Measurements from ENCODE around the gene HOATZ.

HOATZ gene

DNA sequence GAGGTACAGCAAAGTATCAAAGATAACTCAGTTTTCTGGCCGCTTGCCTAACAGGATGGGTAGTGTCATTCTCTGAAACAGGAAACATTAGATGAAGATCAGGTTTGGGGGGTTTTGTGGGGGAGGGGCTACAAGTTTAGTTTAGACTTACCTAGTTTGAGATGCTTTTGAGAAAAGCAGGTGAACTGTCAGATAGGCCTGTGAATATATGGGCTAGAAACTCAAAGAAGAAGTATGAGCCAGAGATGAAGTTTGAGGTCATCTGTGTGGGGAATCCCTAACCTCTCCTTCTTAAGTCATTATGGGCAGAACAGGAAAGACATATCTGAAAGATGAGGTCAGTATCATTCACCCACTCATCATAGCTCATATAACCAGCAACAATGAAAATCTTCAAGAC lies 11.9 kb downstream of the HOATZ start:
- TF ChIP-seq, protein P1, sequence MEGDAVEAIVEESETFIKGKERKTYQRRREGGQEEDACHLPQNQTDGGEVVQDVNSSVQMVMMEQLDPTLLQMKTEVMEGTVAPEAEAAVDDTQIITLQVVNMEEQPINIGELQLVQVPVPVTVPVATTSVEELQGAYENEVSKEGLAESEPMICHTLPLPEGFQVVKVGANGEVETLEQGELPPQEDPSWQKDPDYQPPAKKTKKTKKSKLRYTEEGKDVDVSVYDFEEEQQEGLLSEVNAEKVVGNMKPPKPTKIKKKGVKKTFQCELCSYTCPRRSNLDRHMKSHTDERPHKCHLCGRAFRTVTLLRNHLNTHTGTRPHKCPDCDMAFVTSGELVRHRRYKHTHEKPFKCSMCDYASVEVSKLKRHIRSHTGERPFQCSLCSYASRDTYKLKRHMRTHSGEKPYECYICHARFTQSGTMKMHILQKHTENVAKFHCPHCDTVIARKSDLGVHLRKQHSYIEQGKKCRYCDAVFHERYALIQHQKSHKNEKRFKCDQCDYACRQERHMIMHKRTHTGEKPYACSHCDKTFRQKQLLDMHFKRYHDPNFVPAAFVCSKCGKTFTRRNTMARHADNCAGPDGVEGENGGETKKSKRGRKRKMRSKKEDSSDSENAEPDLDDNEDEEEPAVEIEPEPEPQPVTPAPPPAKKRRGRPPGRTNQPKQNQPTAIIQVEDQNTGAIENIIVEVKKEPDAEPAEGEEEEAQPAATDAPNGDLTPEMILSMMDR (IDR thresholded peaks at IDR 0.05; ENCODE audit: control insufficient read depth, extremely low read depth, insufficient read depth): no peak
- DNase-seq (ENCODE audit: low read depth): no peak
- no peak overlapping the region for H3K4me3 ChIP-seq (ENCODE audit: low read depth, low read length)

DNA sequence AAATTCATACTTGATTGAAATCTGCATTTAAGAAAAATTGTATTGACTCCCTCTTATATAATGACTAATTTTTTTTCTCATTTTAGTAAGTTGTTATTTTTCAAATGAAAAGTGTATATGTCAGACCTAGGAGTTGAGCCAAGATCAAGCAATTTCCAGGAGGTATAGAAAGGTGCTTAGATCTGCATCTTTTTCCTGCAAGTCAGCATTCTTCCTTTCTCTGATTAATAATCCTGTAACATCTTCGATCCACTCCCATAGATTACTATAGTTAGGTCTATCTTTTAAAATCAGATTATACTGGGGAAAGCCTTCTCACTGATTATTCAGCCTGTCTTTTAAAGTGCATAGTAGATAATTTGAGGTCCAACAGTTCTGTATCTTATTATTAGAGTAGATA lies 12.7 kb downstream of the HOATZ start:
- TF ChIP-seq, protein P1 (IDR thresholded peaks at IDR 0.05; ENCODE audit: control insufficient read depth, extremely low read depth, insufficient read depth): no peak
- H3K4me3 ChIP-seq (ENCODE audit: low read depth, low read length): no peak overlapping the region
- DNase-seq (ENCODE audit: low read depth): no peak

DNA sequence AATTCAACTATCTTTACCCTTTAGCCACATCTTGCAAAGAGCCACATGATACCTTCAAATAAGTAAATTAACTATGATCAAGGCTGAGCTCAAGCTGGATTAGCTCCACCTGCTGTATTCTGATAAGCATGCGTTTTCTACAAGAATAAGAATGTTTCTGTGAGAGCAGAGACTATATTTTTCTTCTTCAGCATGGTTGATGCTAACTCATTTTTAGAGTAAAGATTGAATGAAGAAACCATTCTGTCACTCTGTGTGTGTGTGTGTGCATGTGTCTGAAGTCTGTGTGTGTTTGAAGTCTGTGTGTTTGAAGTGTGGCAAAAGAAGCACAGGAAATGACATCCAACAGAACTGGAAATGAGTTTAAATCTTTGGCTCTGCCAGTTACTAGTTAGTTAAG lies 14.0 kb downstream of the HOATZ start:
- DNase-seq (ENCODE audit: low read depth): no peak
- TF ChIP-seq, protein P1 (IDR thresholded peaks at IDR 0.05; ENCODE audit: control insufficient read depth, extremely low read depth, insufficient read depth): peak; percentile 42

DNA sequence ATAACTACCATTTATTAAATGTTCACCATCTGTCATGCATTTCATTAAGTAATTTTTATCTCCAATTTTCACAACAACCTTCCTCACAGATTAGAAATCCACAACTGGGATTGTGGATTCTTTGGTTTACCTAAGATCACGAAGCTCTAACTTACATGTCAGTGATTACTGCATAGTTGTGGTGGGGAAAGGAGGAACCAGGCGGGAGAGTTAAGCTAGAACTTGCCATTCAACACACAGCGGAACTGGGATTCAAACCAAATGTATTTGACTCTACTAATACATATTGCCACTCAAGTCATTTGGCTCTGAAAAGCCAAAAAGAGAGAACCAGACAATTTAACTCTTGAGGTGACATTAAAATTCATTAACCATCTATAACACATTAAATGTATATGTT lies 15.5 kb downstream of the HOATZ start:
- DNase-seq (ENCODE audit: low read depth): no peak
- TF ChIP-seq, protein P1 (IDR thresholded peaks at IDR 0.05; ENCODE audit: control insufficient read depth, extremely low read depth, insufficient read depth): no peak

More for the DNA sequence above, 14.0 kb downstream of the HOATZ start:
- H3K4me3 ChIP-seq (ENCODE audit: low read depth, low read length): no peak overlapping the region

DNA sequence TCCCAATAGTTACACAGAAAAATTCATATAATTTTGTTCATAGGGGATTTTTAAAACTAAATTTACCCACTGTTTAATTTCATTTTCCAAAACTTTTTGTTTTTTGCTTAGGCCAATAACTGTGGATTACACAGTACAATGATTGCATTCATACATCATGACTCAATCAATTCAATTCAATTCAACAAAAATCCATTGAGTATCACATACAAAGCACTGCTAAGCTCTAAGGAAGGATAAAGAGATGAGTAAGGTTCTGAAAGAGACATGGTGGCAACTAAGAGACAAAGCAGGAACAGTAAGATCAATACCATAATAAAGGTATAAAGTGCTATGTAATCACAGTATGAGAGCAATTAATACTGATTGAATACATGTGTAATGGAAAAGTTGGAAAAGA lies 16.6 kb downstream of the HOATZ start:
- TF ChIP-seq, protein P1 (IDR thresholded peaks at IDR 0.05; ENCODE audit: control insufficient read depth, extremely low read depth, insufficient read depth): no peak
- no peak for DNase-seq (ENCODE audit: low read depth)
- no peak overlapping the region for H3K4me3 ChIP-seq (ENCODE audit: low read depth, low read length)

More for the DNA sequence above, 15.5 kb downstream of the HOATZ start:
- H3K4me3 ChIP-seq (ENCODE audit: low read depth, low read length): no peak overlapping the region

DNA sequence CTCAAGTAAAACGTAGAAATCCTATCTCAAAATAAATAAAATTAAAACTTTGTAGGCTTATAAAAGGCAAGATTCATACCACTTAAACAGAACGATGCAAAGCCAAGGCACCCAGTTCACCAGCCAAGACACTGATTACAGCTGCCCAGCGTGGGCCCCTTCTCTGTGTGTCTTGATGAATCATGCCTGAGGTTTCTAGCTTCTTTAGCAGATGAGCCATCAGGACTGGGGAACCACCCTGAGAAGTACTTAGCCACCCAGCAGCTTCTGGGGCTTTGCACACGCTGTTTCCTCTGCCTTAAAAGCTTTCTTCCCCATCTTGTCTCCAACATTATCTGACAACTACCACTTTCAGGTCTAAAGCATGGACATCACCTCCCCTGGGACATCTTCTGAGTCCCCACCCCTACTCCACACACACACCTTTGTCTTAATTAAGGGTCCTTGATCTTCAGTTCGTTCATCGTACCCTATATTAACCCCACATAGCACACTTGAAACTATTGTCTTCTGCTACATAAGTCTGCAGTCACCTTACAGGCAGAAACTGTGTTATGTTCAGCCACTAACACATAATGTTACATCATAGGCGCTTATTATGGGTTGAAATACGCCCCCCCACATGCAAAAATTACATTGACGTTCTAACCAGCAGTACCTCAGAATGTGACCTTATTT lies 17.2 kb downstream of the HOATZ start:
- H3K4me3 ChIP-seq (ENCODE audit: low read depth, low read length): no peak overlapping the region

More for the DNA sequence above, 17.2 kb downstream of the HOATZ start:
- no peak for DNase-seq (ENCODE audit: low read depth)
- TF ChIP-seq, protein P1 (IDR thresholded peaks at IDR 0.05; ENCODE audit: control insufficient read depth, extremely low read depth, insufficient read depth): no peak

Measured in LNCaP clone FGC (cell line).